Neural cell (in vitro differentiated cells): ENCODE results near the gene RAD51B. TPM values are rescaled to one million over a fixed set of nuclear protein-coding genes. Genes with fewer than 3 reads are reported as not detected.

Experiments used
- H2AFZ ChIP-seq: fragments of 200-600, 300-800 bp; sonication (generic), shearing (Covaris generic); 2 replicates; pipeline ENCODE4 v1.6.0; 2014; ENCODE audit warnings: low read depth, mild to moderate bottlenecking, antibody characterized with exemption, low read length, moderate library complexity
- H3F3A ChIP-seq: fragments of 200-600 bp; shearing (Covaris generic); 2 replicates; pipeline ENCODE4 v1.6.1; 2016; ENCODE audit warnings: mild to moderate bottlenecking, moderate library complexity, mixed read lengths, antibody characterized with exemption, low read length; ENCODE audit not compliant: insufficient read depth, poor library complexity, severe bottlenecking
- H3K27ac ChIP-seq: fragments of 200-600, 300-800 bp; sonication (generic), shearing (Covaris generic); 2 replicates; pipeline ENCODE4 v1.5.1; 2014; ENCODE audit warnings: mild to moderate bottlenecking, low read length, moderate library complexity
- H3K27me3 ChIP-seq: fragments of 300-800, 200-600 bp; sonication (generic), shearing (Covaris generic); 2 replicates; pipeline ENCODE4 v1.6.0; 2014; ENCODE audit warnings: mild to moderate bottlenecking, low read depth, low read length, moderate library complexity; ENCODE audit not compliant: insufficient read depth
- H3K36me3 ChIP-seq: fragments of 300-800, 200-600 bp; sonication (generic), shearing (Covaris generic); 2 replicates; pipeline ENCODE4 v1.5.1; 2014; ENCODE audit warnings: mild to moderate bottlenecking, antibody characterized with exemption, low read length, moderate library complexity; ENCODE audit not compliant: insufficient read depth
- H3K4me2 ChIP-seq: fragments of 300-800, 200-600 bp; sonication (generic), shearing (Covaris generic); 2 replicates; pipeline ENCODE4 v1.6.0; 2014; ENCODE audit warnings: mild to moderate bottlenecking, low read length
- H3K4me3 ChIP-seq: fragments of 300-800, 200-600 bp; sonication (generic), shearing (Covaris generic); 2 replicates; pipeline ENCODE4 v1.5.1; 2014; ENCODE audit warnings: mild to moderate bottlenecking, low read length, moderate library complexity
- H3K79me2 ChIP-seq: fragments of 200-600 bp; shearing (Covaris generic); replicated peaks from 2 replicates; pipeline ENCODE4 v1.6.0; 2014; ENCODE audit warnings: mild to moderate bottlenecking, low read length, moderate library complexity; ENCODE audit not compliant: insufficient read depth
- H3K9ac ChIP-seq: fragments of 300-800, 200-600 bp; sonication (generic), shearing (Covaris generic); 2 replicates; pipeline ENCODE4 v1.6.1; 2016; ENCODE audit warnings: mild to moderate bottlenecking, low read length, mixed read lengths
- H3K9me2 ChIP-seq: fragments of 200-600 bp; shearing (Covaris generic); 2 replicates; pipeline ENCODE4 v1.6.1; 2016; ENCODE audit warnings: mild to moderate bottlenecking, low read length, mixed read lengths; ENCODE audit not compliant: insufficient read depth
- H3K9me3 ChIP-seq: fragments of 200-600, 300-800 bp; sonication (generic), shearing (Covaris generic); 2 replicates; pipeline ENCODE4 v1.6.1; 2016; ENCODE audit warnings: mild to moderate bottlenecking, mixed run types, low read length, moderate library complexity, mixed read lengths
- H4K20me1 ChIP-seq: fragments of 200-600 bp; shearing (Covaris generic); 2 replicates; pipeline ENCODE4 v1.6.1; 2016; ENCODE audit warnings: mild to moderate bottlenecking, mixed run types; ENCODE audit not compliant: insufficient read depth
- CTCF ChIP-seq: fragments of 450-650 bp; IDR thresholded peaks from 2 replicates; pipeline ENCODE4 v1.5.1; 2014; ENCODE audit warnings: antibody characterized with exemption, mild to moderate bottlenecking, moderate library complexity; ENCODE audit not compliant: poor library complexity, severe bottlenecking
- EP300 ChIP-seq: fragments of 450-650 bp; conservative IDR thresholded peaks from 2 replicates; pipeline ENCODE4 v1.6.1; 2014; ENCODE audit warnings: antibody characterized with exemption, mild to moderate bottlenecking, moderate library complexity; ENCODE audit not compliant: poor library complexity, severe bottlenecking
- EZH2 ChIP-seq: fragments of 200-600, 300-800 bp; shearing (Covaris generic), sonication (generic); IDR thresholded peaks from 2 replicates; pipeline ENCODE4 v1.6.1; 2014; ENCODE audit warnings: antibody characterized with exemption, low read length, borderline replicate concordance, mild to moderate bottlenecking; ENCODE audit not compliant: insufficient read depth, poor library complexity, severe bottlenecking
- MXI1 ChIP-seq: fragments of 450-650 bp; conservative IDR thresholded peaks from 2 replicates; pipeline ENCODE4 v1.6.1; 2014; ENCODE audit warnings: antibody characterized with exemption, mild to moderate bottlenecking; ENCODE audit not compliant: poor library complexity, severe bottlenecking
- POLR2AphosphoS5 ChIP-seq: IDR thresholded peaks from 2 replicates; pipeline ENCODE4 v1.6.1; 2012
- RAD21 ChIP-seq: fragments of 450-650 bp; conservative IDR thresholded peaks from 2 replicates; pipeline ENCODE4 v1.6.1; 2014; ENCODE audit warnings: antibody characterized with exemption, mild to moderate bottlenecking, moderate library complexity
- REST ChIP-seq: IDR thresholded peaks from 2 replicates; pipeline ENCODE4 v1.6.1; 2012; ENCODE audit warnings: borderline replicate concordance
- SMC3 ChIP-seq: fragments of 450-650 bp; conservative IDR thresholded peaks from 2 replicates; pipeline ENCODE4 v1.6.1; 2014; ENCODE audit warnings: antibody characterized with exemption, mild to moderate bottlenecking, moderate library complexity; ENCODE audit not compliant: poor library complexity
- TAF1 ChIP-seq: IDR thresholded peaks from 2 replicates; pipeline ENCODE4 v1.6.1; 2012; ENCODE audit warnings: low read depth
- polyA plus RNA-seq: library from polyadenylated mRNA; depleted of rRNA; stranded (reverse); fragments of >200 nt; gene quantifications from 2 replicates; pipeline ENCODE4 v1.2.3, GENCODE V29; 2014

RAD51B gene
- polyA plus RNA-seq, 1 donor from 2014 or later: 3.1 TPM

- Histone ChIP-seq H3F3A (no peaks in the 10 kb centered on the region), H3K27ac (no peak overlapping the region), H3K4me3 (no peak overlapping the region), H3K9me2 (no peaks in the 10 kb centered on the region), H3K36me3 (no peaks in the 10 kb centered on the region), H3K4me2 (no peak overlapping the region), H4K20me1 (no peaks in the 10 kb centered on the region), H3K79me2 (no peaks in the 10 kb centered on the region), H3K9me3 (no peaks in the 10 kb centered on the region), H2AFZ (no peak overlapping the region), H3K9ac (no peak overlapping the region), H3K27me3 (no peaks in the 10 kb centered on the region)
- TF ChIP-seq EZH2: no peak
- TF ChIP-seq TAF1: no peak
- TF ChIP-seq EP300: no peak
- TF ChIP-seq CTCF: no peak
- no peak for TF ChIP-seq POLR2AphosphoS5
- TF ChIP-seq MXI1: no peak
- TF ChIP-seq SMC3: no peak
- no peak for TF ChIP-seq REST
- no peak for TF ChIP-seq RAD21
Measured at GRCh38 chr14:68482772-68483395, 663.3 kb downstream of the RAD51B start.

GRCh38 chr14:68486033-68486732 is 666.6 kb downstream of the RAD51B start:
- Histone ChIP-seq H3F3A (no peaks in the 10 kb centered on the region), H3K9me3 (no peaks in the 10 kb centered on the region), H3K27ac (no peak overlapping the region), H3K79me2 (no peaks in the 10 kb centered on the region), H3K4me2 (no peak overlapping the region), H3K9me2 (no peaks in the 10 kb centered on the region), H3K4me3 (no peak overlapping the region), H3K9ac (no peak overlapping the region), H3K36me3 (no peaks in the 10 kb centered on the region), H4K20me1 (no peaks in the 10 kb centered on the region), H2AFZ (no peak overlapping the region), H3K27me3 (no peaks in the 10 kb centered on the region)
- TF ChIP-seq SMC3: no peak
- TF ChIP-seq MXI1: no peak
